Measurements from ENCODE around the gene YTHDF1.

YTHDF1 gene

DNA sequence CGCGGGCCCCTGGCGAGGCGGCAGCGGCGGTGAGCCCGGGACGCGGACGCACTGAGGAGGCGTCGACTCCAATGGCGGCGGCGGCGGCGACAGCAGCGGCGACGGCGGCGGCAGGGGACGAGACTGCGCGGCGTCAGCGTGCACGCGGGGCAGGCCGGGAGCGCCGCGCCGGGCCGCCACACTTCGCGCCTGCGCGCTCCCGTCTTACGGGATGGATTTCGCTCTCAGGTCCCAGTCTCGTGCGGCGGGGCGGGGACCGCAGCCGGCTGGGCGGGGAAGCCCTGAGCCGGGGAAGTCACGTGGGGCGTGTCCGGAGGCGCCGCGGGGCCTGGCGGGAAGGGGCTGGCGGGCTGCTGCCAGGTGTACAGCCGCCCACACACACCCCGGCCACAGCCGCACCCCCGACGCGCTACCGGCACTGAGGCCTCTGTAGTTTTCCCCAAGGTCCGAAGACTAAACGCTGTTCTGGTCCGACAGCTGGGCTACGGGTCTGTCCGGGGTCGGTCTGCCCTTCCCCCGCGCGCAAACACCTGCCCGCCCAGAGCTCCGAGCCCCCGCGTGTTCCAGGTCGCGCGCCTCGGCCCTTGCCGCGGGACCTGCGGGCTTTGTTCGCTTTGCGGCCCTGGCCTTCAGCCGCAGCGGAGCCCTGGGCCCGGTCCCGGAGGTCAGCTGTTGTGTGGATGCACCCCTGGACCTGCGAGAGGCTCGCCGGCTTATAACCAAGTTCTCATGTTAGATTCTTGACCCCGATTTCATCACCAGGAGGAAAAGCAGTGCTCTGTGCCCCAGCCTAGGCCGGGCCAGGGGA is at the start of gene YTHDF1:
Gene YTHDF1, minus strand, starts transcription at position 91 of the 808 bp plus-strand sequence. CDS start 239 bp downstream, outside the sequence.
- Mint-ChIP-seq H3K4me1 (peaks cover 47% of the 10 kb centered on the region), H3K36me3 (peaks cover 42% of the 10 kb centered on the region), H3K27ac (peak within 1 kb of the TSS; percentile 92), H3K9me3 (no peaks in the 10 kb centered on the region), H3K4me3 (peak within 1 kb of the TSS; percentile 89)
- DNase-seq (ENCODE audit: low spot score in 2 of 2) (peak; percentile 94 to 97), ATAC-seq (peak; percentile 95)

- DNase-seq (ENCODE audit: low spot score in 2 of 2) (no peak), ATAC-seq (peak; percentile 31)
- H3K9me3 Mint-ChIP-seq, result no peaks in the 10 kb centered on the region
- H3K4me1 Mint-ChIP-seq, result peaks cover 9% of the 10 kb centered on the region
- no peak overlapping the region for H3K27ac Mint-ChIP-seq
- H3K36me3 Mint-ChIP-seq, result no peaks in the 10 kb centered on the region
- H3K4me3 Mint-ChIP-seq, result no peak overlapping the region
Measured at GRCh38 chr20:63264519-63264918, 48.6 kb upstream of the YTHDF1 start.

- H3K27ac Mint-ChIP-seq, result no peak overlapping the region
- H3K9me3 Mint-ChIP-seq, result no peaks in the 10 kb centered on the region
- ATAC-seq, result no peak
- H3K4me1 Mint-ChIP-seq, result peaks cover 9% of the 10 kb centered on the region
- H3K36me3 Mint-ChIP-seq, result no peaks in the 10 kb centered on the region
- DNase-seq (ENCODE audit: low spot score in 2 of 2), result no peak
- H3K4me3 Mint-ChIP-seq, result no peak overlapping the region
Measured at GRCh38 chr20:63264000-63264399, 48.1 kb upstream of the YTHDF1 start.

GRCh38 chr20:63262836-63263235 is 46.9 kb upstream of the YTHDF1 start:
- peak overlapping the region; percentile 35 for H3K4me3 Mint-ChIP-seq
- H3K27ac Mint-ChIP-seq, result peak overlapping the region; percentile 85
- H3K4me1 Mint-ChIP-seq, result peaks cover 9% of the 10 kb centered on the region
- ATAC-seq, result no peak
- DNase-seq (ENCODE audit: low spot score in 2 of 2), result no peak
- no peaks in the 10 kb centered on the region for H3K36me3 Mint-ChIP-seq
- H3K9me3 Mint-ChIP-seq, result no peaks in the 10 kb centered on the region

GRCh38 chr20:63261795-63262528 is 46.0 kb upstream of the YTHDF1 start:
- Mint-ChIP-seq H3K4me3 (peak overlapping the region; percentile 35), H3K9me3 (no peaks in the 10 kb centered on the region), H3K27ac (peak overlapping the region; percentile 85), H3K4me1 (peaks cover 14% of the 10 kb centered on the region), H3K36me3 (no peaks in the 10 kb centered on the region)
- ATAC-seq (no peak), DNase-seq (ENCODE audit: low spot score in 2 of 2) (no peak)

GRCh38 chr20:63261060-63261794 is 45.3 kb upstream of the YTHDF1 start:
- Mint-ChIP-seq H3K36me3 (no peaks in the 10 kb centered on the region), H3K4me3 (no peak overlapping the region), H3K27ac (no peak overlapping the region), H3K4me1 (peaks cover 18% of the 10 kb centered on the region), H3K9me3 (no peaks in the 10 kb centered on the region)
- ATAC-seq (no peak), DNase-seq (ENCODE audit: low spot score in 2 of 2) (no peak)

GRCh38 chr20:63260521-63260920 is 44.6 kb upstream of the YTHDF1 start:
- Mint-ChIP-seq H3K4me3 (no peak overlapping the region), H3K27ac (no peak overlapping the region), H3K36me3 (no peaks in the 10 kb centered on the region), H3K4me1 (peaks cover 18% of the 10 kb centered on the region), H3K9me3 (no peaks in the 10 kb centered on the region)
- ATAC-seq (no peak), DNase-seq (ENCODE audit: low spot score in 2 of 2) (no peak)

- peaks cover 18% of the 10 kb centered on the region for H3K4me1 Mint-ChIP-seq
- DNase-seq (ENCODE audit: low spot score in 2 of 2), result no peak
- no peaks in the 10 kb centered on the region for H3K9me3 Mint-ChIP-seq
- no peaks in the 10 kb centered on the region for H3K36me3 Mint-ChIP-seq
- H3K27ac Mint-ChIP-seq, result no peak overlapping the region
- no peak for ATAC-seq
- no peak overlapping the region for H3K4me3 Mint-ChIP-seq
Measured at GRCh38 chr20:63259734-63260460, 44.0 kb upstream of the YTHDF1 start.

DNA sequence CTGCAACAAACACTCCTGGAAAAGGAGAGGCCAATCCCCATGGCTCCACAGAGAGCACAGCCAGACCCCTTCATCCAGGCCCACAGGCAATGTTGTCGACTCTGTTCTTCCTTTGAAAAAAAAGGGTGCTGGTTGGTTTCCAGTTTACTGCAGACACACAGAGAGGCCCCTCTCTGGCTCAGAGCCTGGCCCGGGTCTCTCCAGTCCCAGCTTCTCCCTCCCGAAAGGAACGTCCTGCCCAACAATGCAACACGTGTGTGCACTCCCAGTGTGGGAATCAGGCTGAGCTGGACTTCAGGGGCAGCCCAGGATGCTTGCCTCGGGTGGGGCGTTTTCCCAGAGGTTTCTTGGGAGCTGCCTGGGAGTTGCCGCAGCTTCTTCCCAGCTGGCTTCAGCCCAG is 42.9 kb upstream of the YTHDF1 start:
- DNase-seq (ENCODE audit: low spot score in 2 of 2) (no peak), ATAC-seq (no peak)
- no peak overlapping the region for H3K4me3 Mint-ChIP-seq
- no peak overlapping the region for H3K27ac Mint-ChIP-seq
- H3K9me3 Mint-ChIP-seq, result no peaks in the 10 kb centered on the region
- no peaks in the 10 kb centered on the region for H3K36me3 Mint-ChIP-seq
- H3K4me1 Mint-ChIP-seq, result peaks cover 18% of the 10 kb centered on the region

- DNase-seq (ENCODE audit: low spot score in 2 of 2), result no peak
- Mint-ChIP-seq H3K4me1 (peaks cover 23% of the 10 kb centered on the region), H3K9me3 (no peaks in the 10 kb centered on the region), H3K4me3 (no peak overlapping the region), H3K36me3 (no peaks in the 10 kb centered on the region), H3K27ac (no peak overlapping the region)
- no peak for ATAC-seq
Measured at GRCh38 chr20:63257629-63258028, 41.7 kb upstream of the YTHDF1 start.

DNA sequence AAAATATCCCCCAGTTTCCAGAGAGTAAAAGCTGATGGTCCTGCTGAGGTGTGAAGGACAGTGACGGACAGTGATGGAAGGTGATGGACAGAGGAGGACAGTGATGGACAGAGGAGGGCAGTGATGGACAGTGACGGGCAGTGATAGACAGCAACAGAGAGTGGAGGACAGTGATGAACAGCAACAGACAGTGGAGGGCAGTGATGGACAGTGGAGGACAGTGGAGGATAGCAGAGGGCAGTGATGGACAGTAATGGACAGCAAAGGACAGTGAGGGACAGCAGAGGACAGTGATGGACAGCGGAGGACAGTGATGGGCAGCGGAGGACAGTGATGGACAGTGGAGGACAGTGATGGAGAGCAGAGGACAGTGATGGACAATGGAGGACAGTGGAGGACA is 41.0 kb upstream of the YTHDF1 start:
- H3K4me1 Mint-ChIP-seq, result peaks cover 17% of the 10 kb centered on the region
- no peak overlapping the region for H3K4me3 Mint-ChIP-seq
- ATAC-seq, result no peak
- no peak for DNase-seq (ENCODE audit: low spot score in 2 of 2)
- no peaks in the 10 kb centered on the region for H3K9me3 Mint-ChIP-seq
- H3K36me3 Mint-ChIP-seq, result no peaks in the 10 kb centered on the region
- no peak overlapping the region for H3K27ac Mint-ChIP-seq

DNA sequence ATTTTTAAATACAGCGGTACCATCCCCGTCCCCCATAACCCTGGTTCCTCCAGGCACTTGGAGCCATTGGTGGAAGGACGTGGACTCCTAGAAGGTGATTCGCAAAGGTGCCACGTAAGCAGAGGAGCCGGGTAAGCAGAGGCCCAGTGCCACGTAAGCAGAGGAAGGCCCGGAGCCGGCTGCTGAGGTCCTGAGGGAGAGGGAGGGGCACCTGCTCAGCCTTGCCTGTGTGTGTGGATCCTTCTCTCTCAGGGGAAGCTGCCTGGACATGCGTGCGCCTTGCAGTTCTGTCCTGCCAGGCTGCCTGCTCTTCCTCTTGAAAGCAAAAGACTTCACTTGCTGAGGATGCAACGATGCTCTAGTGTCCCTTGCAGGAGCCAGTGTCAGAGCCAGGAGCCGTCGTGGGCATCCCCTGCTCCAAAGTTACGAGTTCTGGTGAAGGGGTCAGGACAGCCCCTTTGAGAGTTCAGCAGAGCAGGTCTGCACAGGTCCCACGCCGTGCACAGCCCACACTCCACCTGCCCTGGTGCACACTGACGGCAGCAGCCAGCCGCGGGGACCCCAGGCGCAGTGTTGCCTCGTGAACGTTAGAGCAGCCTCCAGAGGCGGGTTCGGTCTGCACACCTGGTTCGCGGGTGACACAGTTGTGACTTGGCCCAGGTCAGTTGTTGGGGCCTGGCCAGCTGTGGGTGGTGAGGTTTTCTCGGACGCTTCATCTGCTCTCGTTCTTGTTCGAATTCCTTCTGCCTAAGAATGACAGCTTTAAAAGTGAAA is 40.2 kb upstream of the YTHDF1 start:
- no peaks in the 10 kb centered on the region for H3K36me3 Mint-ChIP-seq
- H3K4me3 Mint-ChIP-seq, result no peak overlapping the region
- H3K9me3 Mint-ChIP-seq, result no peaks in the 10 kb centered on the region
- ATAC-seq (no peak), DNase-seq (ENCODE audit: low spot score in 2 of 2) (no peak)
- H3K4me1 Mint-ChIP-seq, result peaks cover 15% of the 10 kb centered on the region
- H3K27ac Mint-ChIP-seq, result no peak overlapping the region

DNA sequence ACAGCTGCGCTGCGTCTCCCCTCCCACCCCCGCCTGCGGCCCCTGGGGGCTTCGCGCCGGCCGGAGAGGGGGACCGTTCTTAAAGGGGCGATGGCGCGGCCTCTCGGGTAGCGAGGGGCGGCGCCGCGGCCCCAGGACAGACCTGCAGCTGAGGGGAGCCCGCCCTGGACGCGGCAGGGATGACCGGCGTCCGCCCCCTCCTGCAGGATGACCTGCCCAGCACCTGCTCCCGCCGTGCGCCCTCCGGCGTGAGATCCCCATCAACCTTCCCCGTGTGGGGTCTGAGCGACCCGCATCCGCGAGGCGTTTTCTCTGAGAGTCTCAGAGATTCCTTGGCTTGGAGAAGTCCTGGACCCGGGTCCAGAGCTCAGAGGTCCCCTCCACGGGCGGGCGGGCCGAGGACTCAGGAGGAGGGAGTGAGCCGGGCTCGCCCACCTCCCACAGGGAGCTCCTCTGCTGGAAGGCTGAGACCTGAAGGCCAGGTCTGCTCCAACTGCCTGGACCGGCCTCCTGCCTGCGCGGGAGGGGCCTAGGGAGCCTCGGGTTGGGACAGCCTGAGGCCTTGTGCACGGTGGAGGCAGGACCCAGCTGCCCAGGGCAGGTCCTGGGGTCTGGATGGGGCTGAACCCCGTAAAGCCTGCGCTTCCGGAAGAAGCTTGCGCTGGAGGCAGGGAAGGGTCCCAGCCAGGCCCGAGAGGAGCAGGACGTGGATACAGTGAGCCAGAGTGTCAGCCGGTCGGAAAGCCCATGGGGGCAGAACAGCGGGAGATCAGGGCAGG is 38.9 kb upstream of the YTHDF1 start:
- H3K4me3 Mint-ChIP-seq, result no peak overlapping the region
- DNase-seq (ENCODE audit: low spot score in 2 of 2), result no peak

GRCh38 chr20:63254232-63254605 is 38.3 kb upstream of the YTHDF1 start, which contains the start of gene NKAIN4:
NKAIN4 (minus strand) TSS chr20:63254463; CDS start chr20:63254450, 13 bp downstream.
- peak within 1 kb of the TSS; percentile 17 for H3K4me3 Mint-ChIP-seq
- no peak for ATAC-seq
- no peaks in the 10 kb centered on the region for H3K9me3 Mint-ChIP-seq

More for the DNA sequence above, 38.9 kb upstream of the YTHDF1 start:
- no peak overlapping the region for H3K27ac Mint-ChIP-seq
- H3K9me3 Mint-ChIP-seq, result no peaks in the 10 kb centered on the region
- H3K4me1 Mint-ChIP-seq, result peaks cover 15% of the 10 kb centered on the region
- H3K36me3 Mint-ChIP-seq, result no peaks in the 10 kb centered on the region
- no peak for ATAC-seq

More at GRCh38 chr20:63254232-63254605, 38.3 kb upstream of the YTHDF1 start, which contains the start of gene NKAIN4:
- no peak within 1 kb of the TSS for H3K27ac Mint-ChIP-seq
- peaks cover 15% of the 10 kb centered on the region for H3K4me1 Mint-ChIP-seq
- DNase-seq (ENCODE audit: low spot score in 2 of 2), result no peak
- H3K36me3 Mint-ChIP-seq, result no peaks in the 10 kb centered on the region
